NCI-H2196 (cell line): Measurements from ENCODE around the gene CCDC57.

Source experiments
- DNase-seq: peaks from one replicate; lab custom pipeline; 2025; ENCODE audit not compliant: unreplicated experiment; lab: John Stamatoyannopoulos, UW

Gene CCDC57

DNA sequence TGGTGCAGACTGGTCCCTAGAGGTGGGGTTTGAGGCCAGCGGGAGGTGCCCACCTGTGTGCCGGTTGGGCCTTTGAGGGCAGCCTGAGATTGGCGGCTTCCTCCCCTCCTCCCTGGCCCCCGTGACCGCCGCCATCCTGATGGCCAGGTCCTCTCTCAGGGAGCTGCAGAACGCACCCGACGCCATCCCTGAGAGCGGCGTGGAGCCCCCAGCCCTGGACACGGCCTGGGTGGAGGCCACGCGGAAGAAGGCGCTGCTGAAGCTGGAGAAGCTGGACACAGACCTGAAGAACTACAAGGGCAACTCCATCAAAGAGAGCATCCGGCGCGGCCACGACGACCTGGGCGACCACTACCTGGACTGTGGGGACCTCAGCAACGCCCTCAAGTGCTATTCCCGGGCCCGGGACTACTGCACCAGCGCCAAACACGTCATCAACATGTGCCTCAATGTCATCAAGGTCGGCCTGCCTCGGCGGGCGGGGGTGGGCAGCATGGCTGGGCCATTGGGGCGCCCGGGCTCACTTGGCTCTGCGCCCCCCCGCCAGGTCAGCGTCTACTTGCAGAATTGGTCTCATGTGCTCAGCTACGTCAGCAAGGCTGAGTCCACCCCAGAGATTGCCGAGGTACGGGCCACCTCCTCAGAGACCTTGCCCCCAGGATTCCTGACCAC lies 158.2 kb downstream of the CCDC57 start:
- no peak for DNase-seq

DNA sequence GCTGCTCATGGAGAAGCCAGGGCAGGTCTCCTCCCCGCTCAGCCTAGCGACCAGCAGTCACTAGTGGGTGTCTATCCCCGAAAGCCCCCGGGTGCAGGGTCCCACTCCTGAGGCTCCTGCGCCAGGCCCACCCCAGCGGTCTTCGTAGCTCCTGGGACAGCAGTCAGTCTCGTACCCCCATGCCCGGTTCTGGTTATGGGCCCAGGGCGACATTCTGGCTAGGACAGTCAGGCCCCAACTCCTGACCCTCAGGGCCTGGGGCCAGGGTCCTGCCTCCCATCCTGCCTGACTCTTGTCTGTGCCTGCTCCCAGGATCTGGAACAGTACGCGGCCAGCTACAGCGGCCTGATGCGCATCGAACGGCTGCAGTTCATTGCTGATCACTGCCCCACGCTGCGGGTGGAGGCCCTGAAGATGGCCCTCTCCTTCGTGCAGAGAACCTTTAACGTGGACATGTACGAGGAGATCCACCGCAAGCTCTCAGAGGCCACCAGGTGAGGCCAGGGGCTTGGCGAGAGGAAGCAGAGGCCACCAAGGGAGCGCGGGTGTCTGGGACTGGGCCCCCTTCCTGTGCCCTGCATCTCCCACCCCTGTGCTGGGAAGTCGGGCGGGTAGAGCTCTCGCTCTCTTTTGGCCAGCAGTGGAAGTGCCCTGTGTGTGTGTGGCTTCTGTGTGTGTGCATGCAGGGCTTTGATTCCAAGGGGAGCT lies 158.9 kb downstream of the CCDC57 start:
- no peak for DNase-seq

DNA sequence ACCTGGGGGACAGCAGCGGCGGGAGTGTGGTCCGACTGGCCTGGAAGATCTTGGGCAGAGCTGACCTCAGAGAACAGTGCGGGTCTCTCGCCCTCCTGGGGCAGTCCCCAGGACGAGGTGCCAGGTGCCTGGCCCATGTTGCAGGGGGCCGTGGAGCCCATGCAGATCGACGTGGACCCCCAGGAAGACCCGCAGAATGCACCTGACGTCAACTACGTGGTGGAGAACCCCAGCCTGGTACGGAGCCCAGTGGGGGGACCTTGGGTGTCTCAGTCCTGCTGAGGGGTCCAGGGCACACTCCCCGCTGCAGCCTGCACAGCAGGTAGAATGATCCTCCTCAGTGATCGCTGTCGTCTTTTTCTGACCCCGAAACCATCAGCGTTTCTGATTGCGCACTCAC lies 159.5 kb downstream of the CCDC57 start:
- no peak for DNase-seq

DNA sequence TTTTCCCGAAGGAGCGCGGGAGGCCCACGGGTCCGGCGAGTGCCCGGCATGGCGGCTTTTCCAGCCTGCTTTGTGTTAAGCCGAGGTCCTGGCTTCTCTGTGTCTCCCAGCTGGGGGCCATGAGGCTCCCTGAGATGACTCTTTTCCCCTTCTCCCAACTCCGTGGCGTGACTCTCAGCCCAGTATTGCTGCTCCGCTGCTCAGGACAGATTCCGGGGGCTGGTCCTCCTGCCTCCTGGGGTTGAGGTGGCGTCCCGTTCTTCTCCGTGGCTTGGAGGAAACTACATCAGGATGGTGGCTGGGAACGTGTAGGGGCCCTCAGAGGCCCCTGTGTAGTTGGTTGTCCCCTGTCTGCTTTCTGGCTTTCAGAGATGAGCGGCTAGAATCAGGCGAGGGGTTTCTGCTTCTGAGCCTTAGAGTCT lies 160.0 kb downstream of the CCDC57 start:
- DNase-seq, result no peak

DNA sequence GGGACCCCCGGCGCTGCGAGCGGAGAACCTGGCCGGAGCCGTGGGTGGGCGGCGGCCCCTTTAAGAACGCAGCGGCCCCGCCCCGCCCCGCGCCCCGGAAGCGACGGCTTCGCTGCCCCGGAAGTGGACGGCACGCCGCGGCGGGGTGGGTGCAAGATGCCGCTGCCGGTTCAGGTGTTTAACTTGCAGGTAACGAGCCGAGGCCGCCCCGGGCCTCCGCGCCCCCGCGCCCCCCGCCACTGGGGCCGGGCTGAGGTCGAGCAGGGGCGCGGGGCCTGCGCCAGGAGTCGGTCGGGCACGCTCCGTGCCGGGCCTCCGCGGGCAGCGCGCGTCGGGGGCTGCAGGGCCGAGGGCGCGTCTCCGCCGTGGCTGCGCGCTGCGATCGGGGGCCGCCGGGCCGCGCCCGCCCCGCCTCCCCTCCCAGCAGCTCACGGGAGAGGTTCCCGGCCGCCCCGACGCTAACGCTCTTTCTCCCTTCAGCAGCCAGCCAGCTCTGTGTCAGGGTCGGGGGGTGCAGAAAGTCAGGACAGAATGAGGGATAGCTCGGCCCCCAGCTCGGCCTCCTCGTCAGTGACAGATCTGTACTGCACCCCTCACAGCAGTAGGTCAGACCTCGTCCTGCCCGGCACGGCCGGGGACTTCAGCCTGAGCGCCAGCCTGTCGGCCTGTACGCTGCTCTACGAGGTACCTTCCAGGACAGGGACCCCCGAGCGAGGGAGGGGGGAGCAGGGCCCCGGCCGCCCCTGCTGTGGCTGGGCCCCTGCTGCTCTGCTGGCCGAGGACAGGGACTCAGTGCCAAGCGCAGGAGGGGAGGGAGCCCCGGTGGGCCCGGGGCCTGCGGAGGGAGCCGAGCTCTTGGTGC lies 160.6 kb downstream of the CCDC57 start, which contains the start of the genes GPS1 and RFNG:
Gene GPS1, plus strand, starts transcription at position 123 of the 862 bp plus-strand sequence. Its CDS starts 34 bp downstream, at position 157.
Gene RFNG, minus strand, starts transcription at position 36 of the 862 bp plus-strand sequence. CDS start 45 bp downstream, outside the sequence.
- DNase-seq, result peak; percentile 83
